Measurements from ENCODE around the gene CFAP61. TPM values are rescaled to one million over a fixed set of nuclear protein-coding genes. Genes with fewer than 3 reads are reported as not detected.
"Not testable (repeated sequence)": the region's sequence is repeated elsewhere in the genome, so short reads cannot be mapped to it uniquely, and the experiment has no call there.

CFAP61 gene
- total RNA-seq, 1 donor = not detected

DNA sequence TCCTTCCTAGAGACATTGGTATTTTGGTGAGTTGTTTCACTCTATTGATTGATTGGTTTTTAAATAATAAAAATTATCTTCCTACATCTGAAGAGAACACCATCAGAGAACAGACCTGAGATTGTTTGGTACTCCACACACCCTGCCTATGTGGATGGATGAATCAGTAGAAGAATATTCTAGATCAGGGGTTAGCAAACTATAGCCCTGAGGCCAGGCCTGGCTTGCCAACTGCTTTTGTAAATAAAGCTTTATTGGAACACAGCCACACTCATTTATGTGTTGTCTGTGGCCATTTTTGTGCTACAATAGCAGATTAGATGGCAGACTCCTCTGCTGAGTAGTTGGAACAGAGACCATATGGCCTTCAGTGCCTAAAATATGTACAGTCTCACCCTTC, 176.0 kb downstream of the CFAP61 start:
- DNase-seq (ENCODE audit: low read depth in 2 of 3, low spot score in 2 of 3) = no peak

DNA sequence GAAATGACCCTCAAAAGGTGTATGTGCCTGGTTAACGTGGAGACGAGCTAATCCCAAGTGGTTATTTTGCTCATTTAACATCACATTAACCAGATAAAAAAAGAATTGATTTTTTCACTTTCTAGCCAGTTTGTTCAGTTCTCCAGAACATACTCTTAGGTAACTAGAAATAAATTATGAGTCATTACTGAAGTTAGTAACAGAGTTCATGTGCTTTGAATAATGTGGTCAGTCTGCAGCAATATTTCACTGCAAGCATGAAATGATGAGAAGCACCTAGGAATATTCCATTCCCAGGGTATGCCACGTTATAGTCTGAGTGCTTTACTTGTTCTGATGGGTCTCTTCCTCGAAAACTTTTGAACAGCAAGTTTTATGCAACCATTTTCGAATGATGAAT, 177.3 kb downstream of the CFAP61 start:
- DNase-seq (ENCODE audit: low read depth in 2 of 3, low spot score in 2 of 3) = no peak

DNA sequence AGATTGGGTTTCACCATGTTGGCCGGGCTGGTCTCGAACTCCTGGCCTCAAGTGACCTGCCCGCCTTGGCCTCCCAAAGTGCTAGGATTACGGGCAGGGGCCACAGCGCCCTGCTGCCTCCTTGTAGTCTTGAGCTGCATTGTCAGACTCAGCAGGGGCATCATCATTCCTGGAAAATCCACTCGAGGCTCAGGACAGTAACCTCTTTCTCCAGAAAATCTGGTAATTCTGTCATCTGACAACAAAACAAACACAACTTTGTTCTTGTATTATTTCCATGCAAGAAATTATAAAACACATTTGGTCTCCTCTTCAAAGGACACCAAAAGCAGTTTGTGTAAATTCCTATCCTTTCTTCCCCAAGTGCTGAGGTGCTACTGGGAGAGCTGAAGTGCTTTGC, 178.4 kb downstream of the CFAP61 start:
- no peak for DNase-seq (ENCODE audit: low read depth in 2 of 3, low spot score in 2 of 3)

DNA sequence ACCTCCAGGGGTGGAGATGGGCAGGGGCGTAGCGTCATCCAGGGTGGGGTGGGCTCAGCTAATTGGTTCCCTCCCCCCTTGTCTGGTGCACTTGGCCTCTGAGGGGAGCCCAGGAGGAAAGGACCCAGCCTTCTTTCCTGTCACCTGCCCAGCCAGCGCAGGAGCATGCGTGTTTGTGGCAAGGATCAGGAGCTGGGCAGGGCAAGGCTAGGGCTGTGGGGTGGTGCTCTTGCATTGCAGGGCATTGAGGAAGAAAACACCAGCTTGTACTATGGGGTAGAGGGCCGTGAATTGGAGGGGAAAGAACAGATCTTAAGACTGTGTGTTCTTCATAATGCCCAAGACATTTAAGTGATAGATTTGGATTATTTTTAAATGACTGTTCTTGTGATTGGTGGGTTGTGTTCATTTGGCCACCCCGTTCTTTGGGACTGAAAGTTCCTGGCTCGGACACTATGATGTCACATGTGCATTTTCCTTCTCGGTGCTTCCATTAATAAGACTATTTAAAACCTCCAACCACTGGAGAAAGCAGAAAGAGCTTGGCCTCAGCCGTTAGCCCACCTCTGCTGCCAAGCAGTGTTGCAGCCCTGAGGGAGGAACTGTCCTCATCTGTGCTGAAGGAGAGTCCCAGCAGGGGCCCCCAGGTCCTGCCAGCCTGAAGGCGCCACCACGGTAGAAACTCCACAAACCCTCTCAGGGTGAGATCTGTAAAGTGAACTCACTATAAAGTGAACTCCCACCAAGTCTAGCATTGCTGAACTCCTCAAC, 179.4 kb downstream of the CFAP61 start:
- DNase-seq (ENCODE audit: low read depth in 2 of 3, low spot score in 2 of 3) = no peak

DNA sequence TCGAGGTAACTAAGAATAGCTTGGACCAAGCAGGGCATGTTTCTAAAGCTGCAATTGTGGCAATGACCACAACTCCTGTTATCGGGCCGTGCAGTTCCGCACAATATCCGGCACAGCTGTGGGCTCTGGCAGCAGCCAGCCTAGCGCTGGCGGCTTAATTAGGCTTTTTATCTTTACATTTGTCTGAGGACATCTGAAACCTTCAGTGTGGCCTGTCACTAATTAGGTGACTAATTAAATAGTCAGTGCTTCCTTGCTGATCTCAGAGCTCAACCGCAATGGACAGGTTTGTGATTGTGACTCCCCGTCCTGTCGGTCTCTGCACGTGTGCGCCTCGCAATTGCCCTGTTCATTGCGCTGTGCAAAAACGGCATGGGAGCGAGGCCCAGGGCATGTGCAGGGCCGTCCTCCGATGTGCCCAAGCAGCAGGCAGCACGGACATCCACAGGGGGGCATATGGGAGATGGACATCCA, 180.7 kb downstream of the CFAP61 start:
- DNase-seq (ENCODE audit: low read depth in 2 of 3, low spot score in 2 of 3) = peak in 2 of 3 donors; percentile 66 to 80

DNA sequence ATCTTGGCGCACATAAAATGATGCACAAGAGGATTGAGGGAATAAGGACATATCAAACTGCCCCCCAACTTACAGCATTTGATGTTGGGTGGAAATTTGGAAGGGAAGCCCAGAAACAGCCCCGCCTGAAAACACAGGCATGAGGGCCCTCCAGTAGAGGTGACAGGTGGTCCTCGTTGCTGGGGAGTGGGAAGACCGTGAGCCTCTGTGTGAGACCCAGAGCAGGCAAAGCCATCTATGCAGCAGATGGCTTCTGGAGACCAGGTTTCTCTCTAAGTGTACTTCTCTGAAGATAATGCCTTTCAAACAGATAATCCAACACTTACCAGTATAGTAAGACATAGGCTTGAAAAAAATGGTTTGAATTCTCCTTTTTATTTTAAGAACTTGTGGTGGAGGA, 183.3 kb downstream of the CFAP61 start:
- no peak for DNase-seq (ENCODE audit: low read depth in 2 of 3, low spot score in 2 of 3)

DNA sequence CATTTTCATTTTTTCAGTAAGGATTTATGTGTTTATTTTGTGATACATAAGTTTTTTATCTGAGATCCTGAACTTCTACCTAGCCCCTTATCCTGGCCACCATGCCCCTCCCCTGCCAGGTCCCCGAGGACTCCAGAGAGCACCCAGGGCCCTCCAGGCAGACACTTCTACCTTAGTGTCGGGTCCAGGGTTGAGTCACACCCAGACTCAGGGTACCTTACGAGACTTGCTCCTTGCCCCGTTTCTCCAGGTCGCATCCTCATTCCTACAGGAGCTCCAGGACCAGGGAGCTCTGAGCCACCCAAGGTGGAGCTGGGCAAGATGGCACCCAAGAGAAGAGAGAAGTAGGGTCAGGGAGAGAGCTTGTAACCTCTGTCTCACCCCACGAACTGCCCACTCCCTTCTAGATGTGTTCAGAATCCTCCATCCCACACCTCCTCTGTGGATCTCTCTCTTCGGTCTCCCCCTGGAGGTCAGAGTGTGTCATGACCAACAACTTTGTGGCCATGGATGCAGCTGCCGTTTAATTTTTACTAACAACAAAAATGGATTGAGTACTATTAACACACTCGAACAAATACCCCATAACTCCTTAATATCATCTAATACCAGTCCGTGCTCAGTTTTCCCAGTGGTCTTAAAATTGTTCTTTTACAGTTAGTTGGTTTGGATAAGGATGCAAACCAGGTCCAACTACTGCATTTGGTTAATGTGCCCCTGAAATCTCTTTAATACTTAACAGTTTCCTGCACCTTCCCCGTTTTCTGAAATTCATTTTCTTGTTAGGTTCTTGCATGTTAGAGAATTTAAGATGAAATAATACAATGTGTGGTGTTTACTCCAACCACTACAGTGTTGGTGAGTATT, 185.0 kb downstream of the CFAP61 start:
- peak in 2 of 3 donors; percentile 29 to 73 for DNase-seq (ENCODE audit: low read depth in 2 of 3, low spot score in 2 of 3)

DNA sequence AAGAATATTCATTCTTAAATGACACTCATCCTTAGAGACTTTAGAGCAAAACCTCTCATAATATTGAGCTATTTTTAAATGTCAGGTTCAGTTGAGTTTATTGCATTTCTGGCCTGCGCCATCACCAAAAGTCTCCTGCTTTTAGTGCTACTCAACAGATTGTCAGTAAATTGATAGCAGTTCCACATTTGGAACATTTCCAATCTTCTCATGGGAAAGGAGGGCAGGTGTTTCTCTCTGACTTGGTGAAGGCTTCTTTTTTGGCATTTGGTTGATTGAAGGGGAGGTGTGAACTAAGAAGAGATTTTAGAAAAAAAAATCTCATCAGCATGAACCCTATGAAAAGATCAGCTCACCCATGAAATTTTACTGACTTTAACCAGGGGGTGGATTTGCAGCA, 189.6 kb downstream of the CFAP61 start:
- DNase-seq (ENCODE audit: low read depth in 2 of 3, low spot score in 2 of 3) = no peak

DNA sequence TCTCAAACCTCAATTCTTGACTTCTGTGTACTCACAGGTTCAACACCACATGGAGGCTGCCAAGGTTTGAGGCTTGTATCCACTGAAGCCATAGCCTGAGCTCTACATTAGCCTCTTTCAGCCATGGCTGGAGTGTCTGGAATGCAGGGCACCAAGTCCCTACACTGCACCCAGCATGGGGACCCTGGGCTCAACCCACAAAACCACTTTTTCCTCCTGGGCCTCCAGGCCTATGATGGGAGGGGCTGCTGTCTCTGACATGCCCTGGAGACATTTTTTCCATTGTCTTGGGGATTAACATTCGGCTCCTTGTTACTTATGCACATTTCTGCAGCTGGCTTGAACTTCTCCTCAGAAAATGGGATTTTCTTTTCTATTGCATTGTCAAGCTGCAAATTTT, 192.1 kb downstream of the CFAP61 start:
- not testable (repeated sequence) for DNase-seq (ENCODE audit: low read depth in 2 of 3, low spot score in 2 of 3)

DNA sequence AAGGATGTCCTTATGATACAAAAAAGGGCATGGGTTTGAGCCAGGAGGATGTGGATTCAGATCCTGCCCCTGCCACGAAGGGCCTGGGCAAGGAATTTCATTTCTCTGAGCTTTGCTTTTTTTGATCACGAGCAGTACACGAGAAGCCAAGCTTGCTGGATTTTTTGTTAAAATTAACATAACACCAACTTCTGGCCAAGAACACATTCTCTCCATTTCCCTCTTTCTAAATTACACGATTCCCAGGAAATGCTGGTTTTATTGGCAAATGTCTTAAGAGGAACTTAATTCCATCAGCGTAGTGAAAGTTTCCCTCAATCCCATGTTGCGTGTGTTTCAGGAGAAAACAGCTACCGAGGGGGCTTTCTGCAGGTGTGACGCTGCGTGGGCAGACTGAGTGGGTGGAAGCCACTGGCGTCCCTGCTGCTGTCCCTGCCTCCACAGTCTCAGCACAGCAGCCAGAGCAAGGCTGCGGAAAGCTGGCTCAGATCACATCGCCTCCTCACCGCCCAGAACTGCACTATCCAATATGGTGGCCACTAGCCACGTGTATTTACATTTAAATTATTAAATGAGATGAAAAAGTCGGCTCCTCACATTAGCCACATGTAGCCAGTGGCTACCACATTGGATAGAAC, 194.8 kb downstream of the CFAP61 start:
- no peak for DNase-seq (ENCODE audit: low read depth in 2 of 3, low spot score in 2 of 3)

DNA sequence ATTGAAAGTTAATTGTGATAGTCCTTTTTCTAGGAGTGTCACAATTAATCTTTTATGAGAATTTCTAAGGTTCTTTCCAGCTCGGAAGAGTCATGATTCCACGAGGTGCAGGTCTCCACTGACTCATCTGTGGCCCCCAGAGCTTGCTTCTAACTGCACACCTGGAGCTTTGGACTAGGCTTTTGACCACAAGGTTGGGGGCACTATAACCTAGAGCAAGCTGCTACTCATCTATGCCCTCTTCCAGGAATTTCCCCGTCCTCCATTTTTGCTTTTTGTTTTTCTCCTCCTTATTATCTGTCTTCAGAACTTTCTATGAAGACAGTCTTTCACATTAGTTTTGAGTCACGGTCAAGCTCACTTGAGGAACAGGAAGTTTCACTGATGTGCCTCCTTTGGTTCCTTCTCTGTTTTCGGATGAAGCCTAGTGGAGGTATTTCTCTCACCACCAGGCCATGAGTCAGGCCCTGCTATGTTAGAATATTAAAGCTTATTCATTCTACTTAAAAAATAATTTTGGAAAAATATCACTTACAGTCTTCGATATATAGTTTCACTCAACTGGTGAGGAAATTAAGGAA, 196.4 kb downstream of the CFAP61 start:
- DNase-seq (ENCODE audit: low read depth in 2 of 3, low spot score in 2 of 3) = no peak

DNA sequence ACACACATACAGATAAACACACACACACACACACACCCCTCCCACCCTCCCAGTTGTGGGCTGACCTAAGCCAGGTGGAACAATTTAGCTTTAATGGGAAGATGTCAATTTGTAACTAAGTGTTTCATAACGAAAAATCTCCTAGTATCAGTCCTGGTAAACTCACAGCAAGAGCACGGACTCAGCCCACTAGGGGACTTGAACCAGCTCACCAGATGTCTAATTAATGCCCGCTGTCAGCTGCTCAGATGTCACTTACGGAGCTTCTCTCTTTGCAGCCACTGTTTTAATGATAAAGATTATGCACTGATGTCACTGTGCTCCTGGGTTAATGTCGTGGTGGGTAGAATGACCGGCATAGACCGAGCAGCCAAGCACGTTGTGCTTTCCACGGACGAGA, 199.0 kb downstream of the CFAP61 start:
- DNase-seq (ENCODE audit: low read depth in 2 of 3, low spot score in 2 of 3) = no peak

DNA sequence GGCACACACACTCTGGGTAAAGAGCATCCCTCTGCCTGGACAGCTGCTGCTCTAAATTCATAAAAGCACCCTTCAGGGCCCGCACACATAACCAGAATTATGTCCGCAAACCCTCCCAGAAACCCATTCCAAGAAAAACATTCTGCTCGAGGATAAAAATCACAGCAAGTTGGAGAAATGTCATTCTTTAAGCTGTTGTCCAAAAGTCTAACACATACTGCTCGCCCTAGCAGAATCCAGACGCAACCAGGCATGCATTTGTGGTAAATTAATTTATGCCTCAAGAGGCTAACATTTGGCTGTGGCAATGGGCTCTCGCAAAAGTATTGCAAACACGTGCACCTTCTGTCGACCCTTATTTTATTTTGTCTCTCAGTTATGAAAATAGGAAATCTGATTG, 199.5 kb downstream of the CFAP61 start:
- DNase-seq (ENCODE audit: low read depth in 2 of 3, low spot score in 2 of 3) = no peak

DNA sequence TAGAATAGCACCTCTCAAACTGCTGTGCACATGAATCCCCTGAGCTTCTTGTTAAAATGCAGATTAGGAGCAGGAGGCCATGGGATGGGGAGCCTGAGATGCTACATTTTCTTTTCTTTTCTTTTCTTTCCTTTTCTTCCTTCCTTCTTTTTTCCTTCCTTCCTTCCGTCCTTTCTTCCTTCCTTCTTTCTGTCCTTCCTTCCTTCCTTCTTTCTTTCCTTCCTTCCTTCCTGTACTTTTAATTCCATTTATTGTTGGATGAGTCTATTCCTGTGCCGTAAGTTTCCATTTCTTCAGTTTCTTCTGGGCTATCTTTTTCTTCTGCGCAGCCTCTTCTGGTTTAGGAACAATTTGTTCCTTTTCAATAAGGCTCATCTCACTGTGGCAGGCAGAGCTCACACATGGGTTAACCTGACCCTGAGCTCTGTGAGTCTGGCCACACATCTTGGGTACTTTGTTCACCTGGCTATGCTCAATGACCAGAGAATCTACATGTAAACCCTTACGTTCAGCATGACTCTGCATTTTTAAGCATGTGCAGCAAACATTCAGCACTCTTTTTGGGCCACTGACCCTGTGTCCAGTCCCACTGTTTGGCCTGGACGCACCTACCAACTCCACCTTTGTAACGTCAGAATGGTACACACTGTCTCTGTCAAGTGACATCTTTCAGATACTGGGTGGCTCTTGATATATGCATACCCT, 200.9 kb downstream of the CFAP61 start:
- DNase-seq (ENCODE audit: low read depth in 2 of 3, low spot score in 2 of 3) = no peak

DNA sequence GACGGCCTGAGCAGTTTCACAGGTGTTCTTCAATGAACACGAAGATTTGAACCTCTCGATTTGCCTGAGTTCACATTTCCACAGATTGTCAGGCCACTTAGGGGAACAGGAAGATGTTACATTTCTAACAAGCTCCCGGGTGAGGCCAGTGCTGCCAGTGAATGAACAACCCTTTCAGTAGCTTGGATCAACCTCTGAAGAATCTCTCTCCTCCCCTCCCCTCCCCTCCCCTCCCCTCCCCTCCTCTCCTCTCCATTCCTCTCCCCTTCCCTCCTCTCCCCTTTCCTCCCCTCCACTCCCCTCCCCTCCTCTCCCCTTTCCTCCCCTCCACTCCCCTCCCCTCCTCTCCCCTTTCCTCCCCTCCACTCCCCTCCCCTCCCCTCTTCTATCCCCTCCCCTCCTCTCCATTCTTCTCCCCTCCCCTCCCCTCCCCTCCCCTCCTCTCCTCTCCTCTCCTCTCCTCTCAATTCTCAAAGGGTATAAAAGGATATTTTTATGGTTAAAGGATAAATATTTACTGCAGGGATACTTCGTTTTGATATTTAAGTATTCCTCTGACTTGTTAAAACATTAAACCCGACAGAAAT, 201.5 kb downstream of the CFAP61 start:
- DNase-seq (ENCODE audit: low read depth in 2 of 3, low spot score in 2 of 3) = no peak

DNA sequence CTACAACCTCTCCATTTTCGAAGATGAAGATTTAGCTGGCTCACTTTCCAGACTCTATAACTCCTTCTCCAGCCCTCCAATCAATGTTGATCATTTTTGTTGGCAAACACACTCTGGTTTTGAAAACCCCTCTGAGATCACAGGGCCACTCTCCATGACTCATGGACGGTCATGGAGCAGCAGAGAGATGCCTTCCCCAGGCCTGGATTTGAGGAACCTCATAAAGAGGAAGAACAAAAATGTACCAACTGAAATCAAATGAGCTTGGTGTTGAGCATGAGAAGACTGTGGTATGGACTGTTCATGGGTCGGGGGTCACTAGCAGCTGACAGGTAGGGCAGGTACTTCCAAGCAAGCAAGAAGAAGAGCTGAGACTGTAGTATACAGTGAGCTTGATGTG, 202.8 kb downstream of the CFAP61 start:
- peak in 2 of 3 donors; percentile 30 to 57 for DNase-seq (ENCODE audit: low read depth in 2 of 3, low spot score in 2 of 3)

DNA sequence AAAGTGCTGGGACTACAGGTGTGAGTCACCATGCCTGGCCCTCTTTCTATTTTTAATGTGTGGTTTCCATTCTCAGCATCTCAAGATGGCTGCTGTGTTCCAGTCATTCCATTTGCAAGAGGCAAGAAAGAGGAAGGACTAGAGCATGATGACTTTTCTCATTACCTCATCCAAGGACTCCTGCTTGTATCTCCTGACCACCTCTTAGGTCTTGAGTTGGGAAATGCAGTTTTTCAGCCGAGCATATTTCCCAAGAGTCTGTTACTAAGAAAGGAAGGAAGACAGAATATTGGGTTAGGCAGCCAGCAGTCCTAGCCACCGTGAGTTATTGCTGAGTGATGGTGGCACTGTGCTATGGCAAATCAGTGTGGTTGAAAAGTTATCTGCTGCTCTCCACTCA, 207.2 kb downstream of the CFAP61 start:
- DNase-seq (ENCODE audit: low read depth in 2 of 3, low spot score in 2 of 3) = peak in 2 of 3 donors; percentile 5 to 14

DNA sequence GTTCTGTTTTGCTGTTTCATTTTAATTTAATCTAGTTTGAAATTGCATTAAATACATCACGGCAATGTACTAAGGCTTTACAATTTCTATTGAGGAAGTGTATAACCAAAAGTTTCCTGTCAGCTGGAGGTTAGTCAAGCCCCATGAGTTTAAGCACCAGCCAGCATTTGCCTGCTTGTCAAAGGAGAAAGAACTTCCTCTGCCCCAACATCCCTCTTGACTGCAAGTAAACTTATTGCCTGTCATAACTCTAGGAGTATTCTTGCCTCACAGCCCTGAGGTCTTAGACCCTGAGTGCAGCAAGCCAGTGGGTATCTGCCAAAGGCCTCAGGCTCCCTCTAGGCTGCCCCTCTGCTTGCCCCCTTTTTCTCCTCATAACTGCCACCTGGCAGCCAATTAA, 208.8 kb downstream of the CFAP61 start:
- DNase-seq (ENCODE audit: low read depth in 2 of 3, low spot score in 2 of 3) = peak in 2 of 3 donors; percentile 69 to 90

DNA sequence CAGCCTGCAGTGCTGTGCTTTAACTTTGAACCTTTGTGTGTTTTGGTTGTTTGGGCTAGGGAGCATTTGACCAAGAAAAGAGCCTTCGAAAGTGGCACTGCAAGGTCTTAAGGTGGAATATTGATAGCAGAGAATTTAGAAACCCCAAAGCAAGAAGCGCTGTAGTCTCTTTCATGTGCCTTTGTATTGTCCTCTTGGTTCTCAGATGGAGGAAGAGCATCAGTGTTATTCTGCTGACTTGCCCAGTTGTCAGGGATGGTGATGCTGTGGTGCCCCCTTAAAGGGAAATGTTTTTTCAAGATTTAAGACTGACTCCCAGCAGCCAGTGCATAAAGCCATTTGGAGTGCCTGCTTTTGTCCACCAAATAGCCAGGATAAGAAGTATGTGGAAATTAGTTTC, 212.9 kb downstream of the CFAP61 start:
- DNase-seq (ENCODE audit: low read depth in 2 of 3, low spot score in 2 of 3) = no peak

DNA sequence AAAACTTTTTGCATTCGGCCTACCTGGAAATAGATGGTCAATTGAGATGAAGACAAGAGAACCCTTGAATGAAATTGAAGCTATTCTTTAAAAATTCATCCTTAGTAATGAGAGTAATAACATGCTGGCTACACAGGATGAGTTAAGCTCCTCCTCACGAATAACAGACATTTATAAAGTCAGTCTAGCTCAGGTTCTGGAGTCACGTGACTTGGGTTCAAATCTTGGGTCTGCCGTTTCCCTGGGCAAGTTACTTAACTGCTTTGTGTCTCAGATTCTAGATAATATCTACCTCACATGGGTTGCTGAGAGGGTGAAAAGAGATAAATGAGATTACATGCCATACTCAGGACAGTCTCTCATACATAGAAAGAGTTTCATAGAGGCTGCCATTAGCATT, 214.2 kb downstream of the CFAP61 start:
- DNase-seq (ENCODE audit: low read depth in 2 of 3, low spot score in 2 of 3) = no peak

Measured in hematopoietic multipotent progenitor cell (in vitro differentiated cells).